Measurements from ENCODE around the gene LIN7B. TPM values are rescaled to one million over a fixed set of nuclear protein-coding genes. Genes with fewer than 3 reads are reported as not detected.
A peak's percentile ranks its signal among the peaks of the same experiment; 100 is the strongest.

The LIN7B gene
- polyA plus RNA-seq, 1 of the 3 experiments (the other 2 are of a cell fraction), result 20.8 TPM

DNA sequence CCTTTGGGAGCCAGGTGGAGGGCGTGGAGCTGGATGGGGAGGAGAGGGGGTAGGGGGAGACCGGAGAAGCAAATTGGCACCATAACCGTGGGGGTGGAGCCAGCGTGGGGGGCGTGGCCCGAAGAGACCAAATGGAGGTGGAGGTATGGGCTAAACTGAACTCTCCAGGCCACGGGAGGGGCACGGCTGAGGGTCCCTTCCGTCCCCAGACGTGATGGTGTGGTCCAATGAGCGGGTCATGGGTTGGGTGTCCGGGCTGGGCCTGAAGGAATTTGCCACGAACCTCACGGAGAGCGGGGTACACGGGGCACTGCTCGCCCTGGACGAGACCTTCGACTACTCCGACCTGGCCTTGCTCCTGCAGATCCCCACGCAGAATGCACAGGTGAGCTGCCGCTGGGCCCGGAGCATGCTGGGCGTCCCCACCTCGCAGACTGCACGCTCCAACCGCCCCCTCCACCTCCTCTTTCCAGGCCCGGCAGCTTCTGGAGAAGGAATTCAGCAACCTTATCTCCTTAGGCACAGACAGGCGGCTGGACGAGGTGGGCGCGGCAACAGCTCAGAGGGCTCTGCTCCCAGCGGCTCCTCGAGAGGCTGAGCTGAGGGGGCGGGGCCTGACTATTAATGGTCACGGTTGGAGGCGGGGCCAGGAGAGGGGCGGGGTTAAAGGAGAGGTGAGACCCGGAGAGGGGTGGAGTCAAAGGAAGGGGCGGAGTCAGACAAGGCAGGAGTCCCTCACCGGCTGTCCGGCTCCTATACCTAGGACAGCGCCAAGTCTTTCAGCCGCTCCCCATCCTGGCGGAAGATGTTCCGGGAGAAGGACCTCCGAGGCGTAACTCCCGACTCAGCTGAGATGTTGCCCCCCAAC, 34.8 kb downstream of the LIN7B start:
- Histone ChIP-seq H3K36me3 (replicated peaks in 1 of 2; ENCODE audit: control insufficient read depth in 1 of 2, insufficient read depth in 2 of 2, low read length in 1 of 2) (no peaks in the 10 kb centered on the region), H3K4me1 (ENCODE audit: control insufficient read depth in 1 of 2, insufficient read depth in 2 of 2, low read depth in 1 of 2, low read length in 1 of 2) (peaks cover 3 to 27% of the 10 kb centered on the region in 2 experiments; a peak in 2 of 4 replicates), H3K4me3 (ENCODE audit: low read depth in 2 of 2, low read length in 1 of 2) (peak overlapping the region; percentile 91 to 96), H4K20me1 (ENCODE audit: insufficient read depth) (no peaks in the 10 kb centered on the region), H3K27ac (ENCODE audit: low read depth in 2 of 2, low read length in 1 of 2) (peak overlapping the region; percentile 68 to 87; a peak in 3 of 4 replicates), H3K27me3 (ENCODE audit: insufficient read depth) (no peaks in the 10 kb centered on the region), H3K9me3 (no peaks in the 10 kb centered on the region), H3K4me2 (peak overlapping the region; percentile 100), H3K9me2 (no peaks in the 10 kb centered on the region), H3K9ac (peak overlapping the region; percentile 83; the same call in 1 of the 2 replicates), H2AFZ (ENCODE audit: low read depth) (peak overlapping the region; percentile 78; the same call in 1 of the 2 replicates), H3F3A (replicated peaks; ENCODE audit: insufficient read depth) (peaks cover 22% of the 10 kb centered on the region), H3K79me2 (ENCODE audit: insufficient read depth) (no peaks in the 10 kb centered on the region)
- CTCF ChIA-PET, result interaction anchor here (0.6 to 11.1 kb wide), 8 partner anchors 20 to 151 kb away, joined by 3 to 87 read pairs (median 6); partner anchors contain the start of genes LIN7B and PPFIA3
- WGBS (ENCODE audit: low lambda C conversion rate), result 7% methylated on average over 28 of the region's 49 CpGs
- POLR2A ChIA-PET, result interaction anchor here (0.6 to 1.5 kb wide), 3 partner anchors 21 to 51 kb away, joined by 3 to 5 read pairs (median 3); no protein-coding TSS in a partner anchor
- peak; percentile 94 for DNase-seq
- TF ChIP-seq POLR2AphosphoS5 (IDR thresholded peaks at IDR 0.05; ENCODE audit: low read depth, low read length), result 0 out of 2 replicates have a peak, but pooled peaks have one; percentile 16
- TF ChIP-seq, protein P1, sequence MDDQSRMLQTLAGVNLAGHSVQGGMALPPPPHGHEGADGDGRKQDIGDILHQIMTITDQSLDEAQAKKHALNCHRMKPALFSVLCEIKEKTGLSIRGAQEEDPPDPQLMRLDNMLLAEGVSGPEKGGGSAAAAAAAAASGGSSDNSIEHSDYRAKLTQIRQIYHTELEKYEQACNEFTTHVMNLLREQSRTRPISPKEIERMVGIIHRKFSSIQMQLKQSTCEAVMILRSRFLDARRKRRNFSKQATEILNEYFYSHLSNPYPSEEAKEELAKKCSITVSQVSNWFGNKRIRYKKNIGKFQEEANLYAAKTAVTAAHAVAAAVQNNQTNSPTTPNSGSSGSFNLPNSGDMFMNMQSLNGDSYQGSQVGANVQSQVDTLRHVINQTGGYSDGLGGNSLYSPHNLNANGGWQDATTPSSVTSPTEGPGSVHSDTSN (IDR thresholded peaks at IDR 0.05), result 0 out of 2 replicates have a peak, but pooled peaks have one; percentile 6
- TF ChIP-seq, protein P2, sequence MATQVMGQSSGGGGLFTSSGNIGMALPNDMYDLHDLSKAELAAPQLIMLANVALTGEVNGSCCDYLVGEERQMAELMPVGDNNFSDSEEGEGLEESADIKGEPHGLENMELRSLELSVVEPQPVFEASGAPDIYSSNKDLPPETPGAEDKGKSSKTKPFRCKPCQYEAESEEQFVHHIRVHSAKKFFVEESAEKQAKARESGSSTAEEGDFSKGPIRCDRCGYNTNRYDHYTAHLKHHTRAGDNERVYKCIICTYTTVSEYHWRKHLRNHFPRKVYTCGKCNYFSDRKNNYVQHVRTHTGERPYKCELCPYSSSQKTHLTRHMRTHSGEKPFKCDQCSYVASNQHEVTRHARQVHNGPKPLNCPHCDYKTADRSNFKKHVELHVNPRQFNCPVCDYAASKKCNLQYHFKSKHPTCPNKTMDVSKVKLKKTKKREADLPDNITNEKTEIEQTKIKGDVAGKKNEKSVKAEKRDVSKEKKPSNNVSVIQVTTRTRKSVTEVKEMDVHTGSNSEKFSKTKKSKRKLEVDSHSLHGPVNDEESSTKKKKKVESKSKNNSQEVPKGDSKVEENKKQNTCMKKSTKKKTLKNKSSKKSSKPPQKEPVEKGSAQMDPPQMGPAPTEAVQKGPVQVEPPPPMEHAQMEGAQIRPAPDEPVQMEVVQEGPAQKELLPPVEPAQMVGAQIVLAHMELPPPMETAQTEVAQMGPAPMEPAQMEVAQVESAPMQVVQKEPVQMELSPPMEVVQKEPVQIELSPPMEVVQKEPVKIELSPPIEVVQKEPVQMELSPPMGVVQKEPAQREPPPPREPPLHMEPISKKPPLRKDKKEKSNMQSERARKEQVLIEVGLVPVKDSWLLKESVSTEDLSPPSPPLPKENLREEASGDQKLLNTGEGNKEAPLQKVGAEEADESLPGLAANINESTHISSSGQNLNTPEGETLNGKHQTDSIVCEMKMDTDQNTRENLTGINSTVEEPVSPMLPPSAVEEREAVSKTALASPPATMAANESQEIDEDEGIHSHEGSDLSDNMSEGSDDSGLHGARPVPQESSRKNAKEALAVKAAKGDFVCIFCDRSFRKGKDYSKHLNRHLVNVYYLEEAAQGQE (IDR thresholded peaks at IDR 0.05; ENCODE audit: low read depth, low read length), result peak; percentile 92
- no peak for TF ChIP-seq YY1 (IDR thresholded peaks at IDR 0.05; ENCODE audit: low read depth)

DNA sequence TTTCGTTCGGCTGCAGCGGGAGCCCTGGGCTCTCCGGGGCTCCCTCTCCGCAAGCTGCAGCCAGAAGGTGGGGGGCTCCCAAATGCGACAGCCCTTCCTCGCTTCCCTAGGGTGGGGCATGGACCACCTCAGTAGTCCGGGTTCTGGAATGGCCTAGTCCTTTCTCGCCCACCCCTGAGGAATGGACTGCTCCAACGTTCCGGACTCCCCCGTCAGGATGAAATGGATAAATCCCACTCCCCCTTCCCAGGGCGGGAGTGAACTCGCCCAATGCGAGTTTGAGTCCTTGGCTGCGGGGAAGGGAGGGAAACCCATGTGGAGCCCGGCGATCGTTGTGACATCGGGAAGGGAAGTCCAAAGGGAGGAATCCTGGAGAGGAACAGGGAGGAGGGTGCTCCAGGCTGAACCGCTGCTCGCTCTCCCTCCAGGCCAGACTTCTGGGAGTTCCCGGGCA, 35.5 kb downstream of the LIN7B start:
- Histone ChIP-seq H3K4me3 (ENCODE audit: low read depth in 2 of 2, low read length in 1 of 2) (peak overlapping the region; percentile 91 to 96), H3K4me2 (peak overlapping the region; percentile 100), H3F3A (replicated peaks; ENCODE audit: insufficient read depth) (peaks cover 22% of the 10 kb centered on the region), H3K79me2 (ENCODE audit: insufficient read depth) (no peaks in the 10 kb centered on the region), H2AFZ (ENCODE audit: low read depth) (peak overlapping the region; percentile 78), H3K27me3 (ENCODE audit: insufficient read depth) (no peaks in the 10 kb centered on the region), H3K36me3 (replicated peaks in 1 of 2; ENCODE audit: control insufficient read depth in 1 of 2, insufficient read depth in 2 of 2, low read length in 1 of 2) (no peaks in the 10 kb centered on the region), H3K9me3 (no peaks in the 10 kb centered on the region), H4K20me1 (ENCODE audit: insufficient read depth) (no peaks in the 10 kb centered on the region), H3K4me1 (ENCODE audit: control insufficient read depth in 1 of 2, insufficient read depth in 2 of 2, low read depth in 1 of 2, low read length in 1 of 2) (peaks cover 3 to 27% of the 10 kb centered on the region in 2 experiments; a peak in 2 of 4 replicates), H3K9ac (peak overlapping the region; percentile 83), H3K9me2 (no peaks in the 10 kb centered on the region), H3K27ac (ENCODE audit: low read depth in 2 of 2, low read length in 1 of 2) (peak overlapping the region; percentile 68 to 87)
- POLR2A ChIA-PET, result interaction anchor here (0.6 to 1.5 kb wide), 3 partner anchors 22 to 52 kb away, joined by 3 to 5 read pairs (median 3); no protein-coding TSS in a partner anchor
- WGBS (ENCODE audit: low lambda C conversion rate), result 0% methylated on average over 12 of the region's 23 CpGs
- CTCF ChIA-PET, result interaction anchor here (0.9 to 11.1 kb wide), 10 partner anchors 21 to 156 kb away, joined by 3 to 87 read pairs (median 5); partner anchors contain the start of genes LIN7B, PPFIA3 and RUVBL2
- TF ChIP-seq MXI1 (IDR thresholded peaks at IDR 0.05; ENCODE audit: low read depth, low read length), result peak; percentile 74; the same call in 1 of the 2 replicates
- no peak for TF ChIP-seq RCOR1 (IDR thresholded peaks at IDR 0.05; ENCODE audit: low read length)
- 0 out of 2 replicates have a peak, but pooled peaks have one; percentile 4 for TF ChIP-seq POLR2AphosphoS5 (IDR thresholded peaks at IDR 0.05; ENCODE audit: low read depth, low read length)
- peak; percentile 84 for DNase-seq
